ENCODE results near the gene LRIT1.

The LRIT1 gene

GRCh38 chr10:84269773-84270172 is 28.4 kb upstream of the LRIT1 start:
- no peaks in the 10 kb centered on the region for H4K20me1 ChIP-seq (ENCODE audit: insufficient read depth, low read length, poor library complexity, severe bottlenecking)
- H3K9me2 ChIP-seq (replicated peaks; ENCODE audit: low read depth, low read length) = no peaks in the 10 kb centered on the region
- no peaks in the 10 kb centered on the region for H3K27me3 ChIP-seq (ENCODE audit: insufficient read depth, low read length, poor library complexity, severe bottlenecking)
- H3K4me2 ChIP-seq (ENCODE audit: low read depth, low read length, poor library complexity, severe bottlenecking) = no peak overlapping the region
- no peak overlapping the region for H2AFZ ChIP-seq (ENCODE audit: low read length)
- no peak overlapping the region for H3K4me3 ChIP-seq (ENCODE audit: low read length, poor library complexity, severe bottlenecking)
- no peaks in the 10 kb centered on the region for H3F3A ChIP-seq (ENCODE audit: low read depth)
- no peak overlapping the region for H3K9ac ChIP-seq (ENCODE audit: low read depth, low read length, poor library complexity, severe bottlenecking)
- TF ChIP-seq CTCF (conservative IDR thresholded peaks at IDR 0.05; ENCODE audit: low read length) (no peak), EZH2phosphoT487 (IDR thresholded peaks at IDR 0.05; ENCODE audit: borderline replicate concordance) (no peak)
- no peaks in the 10 kb centered on the region for H3K36me3 ChIP-seq (ENCODE audit: insufficient read depth, low read length)
- no peaks in the 10 kb centered on the region for H3K9me3 ChIP-seq (ENCODE audit: insufficient read depth, low read depth, low read length)
- no peaks in the 10 kb centered on the region for H3K79me2 ChIP-seq (ENCODE audit: insufficient read depth, low read length)
- no peaks in the 10 kb centered on the region for H3K4me1 ChIP-seq (ENCODE audit: insufficient read depth, low read length, poor library complexity, severe bottlenecking)

- H3K27me3 ChIP-seq (ENCODE audit: insufficient read depth, low read length, poor library complexity, severe bottlenecking) = no peaks in the 10 kb centered on the region
- H4K20me1 ChIP-seq (ENCODE audit: insufficient read depth, low read length, poor library complexity, severe bottlenecking) = no peaks in the 10 kb centered on the region
- no peak overlapping the region for H2AFZ ChIP-seq (ENCODE audit: low read length)
- no peaks in the 10 kb centered on the region for H3K36me3 ChIP-seq (ENCODE audit: insufficient read depth, low read length)
- H3K79me2 ChIP-seq (ENCODE audit: insufficient read depth, low read length) = no peaks in the 10 kb centered on the region
- no peak overlapping the region for H3K4me3 ChIP-seq (ENCODE audit: low read length, poor library complexity, severe bottlenecking)
- H3F3A ChIP-seq (ENCODE audit: low read depth) = no peaks in the 10 kb centered on the region
- H3K9me2 ChIP-seq (replicated peaks; ENCODE audit: low read depth, low read length) = no peaks in the 10 kb centered on the region
- TF ChIP-seq EZH2phosphoT487 (IDR thresholded peaks at IDR 0.05; ENCODE audit: borderline replicate concordance) (no peak), CTCF (conservative IDR thresholded peaks at IDR 0.05; ENCODE audit: low read length) (no peak)
- H3K4me2 ChIP-seq (ENCODE audit: low read depth, low read length, poor library complexity, severe bottlenecking) = no peak overlapping the region
- no peaks in the 10 kb centered on the region for H3K4me1 ChIP-seq (ENCODE audit: insufficient read depth, low read length, poor library complexity, severe bottlenecking)
- H3K9me3 ChIP-seq (ENCODE audit: insufficient read depth, low read depth, low read length) = no peaks in the 10 kb centered on the region
- H3K9ac ChIP-seq (ENCODE audit: low read depth, low read length, poor library complexity, severe bottlenecking) = no peak overlapping the region
These were observed 27.8 kb upstream of the LRIT1 start for GRCh38 chr10:84269162-84269561.

- peak overlapping the region; percentile 61 for H2AFZ ChIP-seq (ENCODE audit: low read length)
- no peaks in the 10 kb centered on the region for H3K9me3 ChIP-seq (ENCODE audit: insufficient read depth, low read depth, low read length)
- H3K27me3 ChIP-seq (ENCODE audit: insufficient read depth, low read length, poor library complexity, severe bottlenecking) = no peaks in the 10 kb centered on the region
- H3K79me2 ChIP-seq (ENCODE audit: insufficient read depth, low read length) = no peaks in the 10 kb centered on the region
- H3K4me2 ChIP-seq (ENCODE audit: low read depth, low read length, poor library complexity, severe bottlenecking) = peak overlapping the region; percentile 39
- no peaks in the 10 kb centered on the region for H3K9me2 ChIP-seq (replicated peaks; ENCODE audit: low read depth, low read length)
- H3K36me3 ChIP-seq (ENCODE audit: insufficient read depth, low read length) = no peaks in the 10 kb centered on the region
- H4K20me1 ChIP-seq (ENCODE audit: insufficient read depth, low read length, poor library complexity, severe bottlenecking) = no peaks in the 10 kb centered on the region
- no peaks in the 10 kb centered on the region for H3K4me1 ChIP-seq (ENCODE audit: insufficient read depth, low read length, poor library complexity, severe bottlenecking)
- H3F3A ChIP-seq (ENCODE audit: low read depth) = no peaks in the 10 kb centered on the region
- H3K9ac ChIP-seq (ENCODE audit: low read depth, low read length, poor library complexity, severe bottlenecking) = no peak overlapping the region
- peak overlapping the region; percentile 17 for H3K4me3 ChIP-seq (ENCODE audit: low read length, poor library complexity, severe bottlenecking)
- TF ChIP-seq EZH2phosphoT487 (IDR thresholded peaks at IDR 0.05; ENCODE audit: borderline replicate concordance) (no peak), CTCF (conservative IDR thresholded peaks at IDR 0.05; ENCODE audit: low read length) (peak; percentile 95)
These were observed 26.3 kb upstream of the LRIT1 start for GRCh38 chr10:84267503-84268126.

Data from Loucy (cell line).